ENCODE data around the gene ZNF615.

DNA sequence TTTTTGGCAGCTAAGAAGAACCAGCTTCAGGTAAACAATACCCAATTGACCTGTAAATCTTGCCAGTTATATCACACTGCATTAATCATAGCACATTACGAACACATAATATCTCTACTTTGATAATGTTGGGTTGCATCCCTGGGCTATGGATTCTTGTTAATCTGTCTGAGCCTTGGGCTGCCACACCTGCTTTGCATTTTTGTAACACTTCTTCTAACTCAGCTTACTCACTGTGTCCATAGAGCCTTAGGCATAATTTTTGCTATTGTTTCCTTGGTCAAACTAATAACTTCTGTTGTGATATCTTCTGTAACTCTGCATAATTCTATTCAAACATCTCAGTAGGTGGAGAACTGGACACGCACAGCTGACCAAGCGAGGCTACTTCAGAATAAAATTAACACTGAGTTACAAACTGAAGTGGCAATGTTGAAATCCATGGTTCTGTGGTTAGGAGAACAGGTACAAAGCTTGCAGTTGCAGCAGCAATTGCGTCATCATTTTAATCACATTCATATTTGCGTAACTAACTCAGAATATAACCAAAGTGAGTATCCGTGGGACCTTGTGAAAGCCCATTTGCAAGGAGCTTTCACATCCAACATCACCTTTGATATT, 27.8 kb downstream of the ZNF615 start:
- no peak for TF ChIP-seq CTCF (conservative IDR thresholded peaks at IDR 0.05; ENCODE audit: low read depth, low read length)
- TF ChIP-seq, protein P1, sequence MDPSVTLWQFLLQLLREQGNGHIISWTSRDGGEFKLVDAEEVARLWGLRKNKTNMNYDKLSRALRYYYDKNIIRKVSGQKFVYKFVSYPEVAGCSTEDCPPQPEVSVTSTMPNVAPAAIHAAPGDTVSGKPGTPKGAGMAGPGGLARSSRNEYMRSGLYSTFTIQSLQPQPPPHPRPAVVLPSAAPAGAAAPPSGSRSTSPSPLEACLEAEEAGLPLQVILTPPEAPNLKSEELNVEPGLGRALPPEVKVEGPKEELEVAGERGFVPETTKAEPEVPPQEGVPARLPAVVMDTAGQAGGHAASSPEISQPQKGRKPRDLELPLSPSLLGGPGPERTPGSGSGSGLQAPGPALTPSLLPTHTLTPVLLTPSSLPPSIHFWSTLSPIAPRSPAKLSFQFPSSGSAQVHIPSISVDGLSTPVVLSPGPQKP (IDR thresholded peaks at IDR 0.05; ENCODE audit: borderline replicate concordance, low read depth, low read length): no peak

All from IMR-90 (cell line).